VCaP (cell line): ENCODE data around the gene ITM2A.

Source experiments
- H3K27ac ChIP-seq: fragments of 450-650 bp; 2 replicates; pipeline ENCODE4 v1.5.1; 2017
- CTCF ChIP-seq: fragments of 450-650 bp; conservative IDR thresholded peaks from 2 replicates; pipeline ENCODE4 v1.5.1; 2017; ENCODE audit warnings: mild to moderate bottlenecking, moderate library complexity

Gene ITM2A

DNA sequence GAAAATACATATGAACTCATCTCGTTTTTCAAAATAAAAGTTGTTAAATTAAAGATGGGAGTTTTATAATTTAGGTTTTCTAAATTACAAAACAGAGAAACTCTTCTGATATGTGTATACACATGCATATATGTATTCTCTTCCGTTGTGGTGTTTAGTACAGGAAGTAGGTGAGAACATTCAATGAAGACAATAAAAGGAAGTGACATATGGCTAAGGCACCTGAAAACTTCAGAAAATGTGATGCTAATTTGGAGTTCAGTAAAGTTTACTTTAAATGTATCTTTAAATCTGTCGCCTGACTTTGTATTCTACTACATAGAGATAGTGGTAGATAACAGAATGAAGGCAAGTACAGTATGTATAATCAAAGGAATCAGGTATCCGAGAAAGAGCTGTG is 33.5 kb upstream of the ITM2A start:
- no peak for TF ChIP-seq CTCF
- H3K27ac ChIP-seq, result no peak overlapping the region

DNA sequence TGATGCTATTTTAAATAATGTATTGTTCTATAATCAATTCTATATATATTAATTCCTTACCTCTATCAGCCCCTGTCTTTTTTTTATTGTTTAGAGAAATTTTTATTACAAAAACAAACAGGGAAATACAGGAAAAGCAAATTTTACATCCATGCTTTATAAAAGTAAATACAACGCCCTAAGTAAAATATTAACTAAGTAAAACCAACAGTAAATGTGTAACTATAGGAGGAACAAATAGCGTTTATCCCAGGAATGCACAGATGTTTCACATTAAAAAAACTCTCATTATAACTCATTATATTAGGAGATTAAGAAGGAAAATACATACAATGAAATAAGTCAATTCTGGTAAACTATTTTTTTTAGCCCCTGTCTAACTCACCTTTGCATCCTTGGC is 8.2 kb upstream of the ITM2A start:
- TF ChIP-seq CTCF, result no peak
- H3K27ac ChIP-seq, result peak overlapping the region; percentile 68

GRCh38 chrX:79371640-79372039 is 4.5 kb upstream of the ITM2A start:
- H3K27ac ChIP-seq, result no peak overlapping the region; the same call in 1 of the 2 replicates
- no peak for TF ChIP-seq CTCF

- no peak for TF ChIP-seq CTCF
- H3K27ac ChIP-seq, result no peak overlapping the region; the same call in 1 of the 2 replicates
Observed at GRCh38 chrX:79371101-79371500, 4.0 kb upstream of the ITM2A start.

GRCh38 chrX:79369871-79370270 is 2.7 kb upstream of the ITM2A start:
- no peak for TF ChIP-seq CTCF
- no peak overlapping the region; the same call in 1 of the 2 replicates for H3K27ac ChIP-seq

DNA sequence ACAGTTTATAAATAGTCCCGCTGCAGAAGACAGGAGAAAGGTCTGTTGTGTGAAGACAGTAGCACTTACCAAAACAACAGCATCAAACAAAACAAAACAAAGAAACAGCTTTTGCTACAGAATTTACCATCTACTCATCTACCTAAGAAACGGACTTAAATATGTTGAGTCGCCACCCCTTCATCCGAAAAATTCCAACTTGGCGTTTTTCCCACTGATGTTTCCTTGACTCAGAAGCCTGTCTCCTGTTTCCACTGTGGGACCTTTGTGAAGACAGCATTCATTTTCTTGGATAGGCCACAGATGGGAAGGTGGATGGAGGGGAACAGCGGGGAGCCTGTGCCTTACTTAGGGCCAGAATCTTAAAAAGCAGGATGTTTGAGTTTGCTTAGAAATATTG is 1.3 kb upstream of the ITM2A start:
- H3K27ac ChIP-seq, result peak overlapping the region; percentile 85
- TF ChIP-seq CTCF, result no peak

GRCh38 chrX:79367907-79368306 is 773 bp upstream of the ITM2A start:
- peak overlapping the region; percentile 85 for H3K27ac ChIP-seq
- TF ChIP-seq CTCF, result no peak

DNA sequence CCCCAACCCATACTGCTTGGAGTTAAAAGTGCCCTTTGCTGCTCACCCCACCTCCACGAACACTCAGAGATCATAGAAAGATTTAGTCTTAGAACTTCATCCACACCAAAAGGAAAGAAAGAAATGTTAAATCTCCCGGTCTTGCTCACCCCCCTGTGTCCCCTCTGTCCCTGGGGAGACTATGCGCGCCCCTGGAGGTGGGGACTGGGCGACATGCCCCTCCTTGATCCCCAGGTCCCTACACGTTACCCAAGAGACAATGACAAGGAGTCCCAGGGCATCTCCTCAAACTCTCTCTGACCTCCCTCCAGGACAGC is 620 bp downstream of the ITM2A start:
- no peak for TF ChIP-seq CTCF
- peak overlapping the region; percentile 85 for H3K27ac ChIP-seq
